ENCODE measurements around the gene AP1AR.

DNA sequence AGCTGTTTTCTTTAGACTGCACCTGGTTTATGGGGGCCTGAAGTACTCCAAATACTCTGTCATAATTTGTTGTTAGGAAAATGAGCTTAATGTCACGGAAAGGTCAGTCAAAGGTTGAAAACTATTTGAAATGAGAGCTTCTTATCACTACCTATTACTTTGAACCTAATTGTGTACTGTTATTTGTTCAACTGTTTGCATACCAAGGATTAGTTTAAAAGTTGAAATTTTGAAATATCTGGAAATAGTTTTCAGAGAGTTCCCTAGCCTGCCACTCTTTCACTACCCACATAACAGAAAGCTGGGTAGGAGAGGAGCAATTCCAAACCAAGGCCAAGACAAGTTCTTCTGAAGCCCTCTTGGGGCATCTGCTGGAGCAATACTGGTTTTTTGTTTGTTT lies 28.0 kb upstream of the AP1AR start:
- TF ChIP-seq, protein P1, sequence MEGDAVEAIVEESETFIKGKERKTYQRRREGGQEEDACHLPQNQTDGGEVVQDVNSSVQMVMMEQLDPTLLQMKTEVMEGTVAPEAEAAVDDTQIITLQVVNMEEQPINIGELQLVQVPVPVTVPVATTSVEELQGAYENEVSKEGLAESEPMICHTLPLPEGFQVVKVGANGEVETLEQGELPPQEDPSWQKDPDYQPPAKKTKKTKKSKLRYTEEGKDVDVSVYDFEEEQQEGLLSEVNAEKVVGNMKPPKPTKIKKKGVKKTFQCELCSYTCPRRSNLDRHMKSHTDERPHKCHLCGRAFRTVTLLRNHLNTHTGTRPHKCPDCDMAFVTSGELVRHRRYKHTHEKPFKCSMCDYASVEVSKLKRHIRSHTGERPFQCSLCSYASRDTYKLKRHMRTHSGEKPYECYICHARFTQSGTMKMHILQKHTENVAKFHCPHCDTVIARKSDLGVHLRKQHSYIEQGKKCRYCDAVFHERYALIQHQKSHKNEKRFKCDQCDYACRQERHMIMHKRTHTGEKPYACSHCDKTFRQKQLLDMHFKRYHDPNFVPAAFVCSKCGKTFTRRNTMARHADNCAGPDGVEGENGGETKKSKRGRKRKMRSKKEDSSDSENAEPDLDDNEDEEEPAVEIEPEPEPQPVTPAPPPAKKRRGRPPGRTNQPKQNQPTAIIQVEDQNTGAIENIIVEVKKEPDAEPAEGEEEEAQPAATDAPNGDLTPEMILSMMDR (IDR thresholded peaks at IDR 0.05): no peak
- no peak for TF ChIP-seq POLR2A (IDR thresholded peaks at IDR 0.05)

Data from body of pancreas (tissue), 4 donors.